HG02759 (cell line): ENCODE data around the gene CEACAM18.
A peak's percentile ranks its signal among the peaks of the same experiment; 100 is the strongest.

Experiments used
- ATAC-seq: cut with Tn5 transposase; IDR thresholded peaks from one replicate; pipeline ENCODE4 v1.9.1; 2021; ENCODE audit warnings: mild to moderate bottlenecking, moderate library complexity; ENCODE audit not compliant: unreplicated experiment

CEACAM18 gene

DNA sequence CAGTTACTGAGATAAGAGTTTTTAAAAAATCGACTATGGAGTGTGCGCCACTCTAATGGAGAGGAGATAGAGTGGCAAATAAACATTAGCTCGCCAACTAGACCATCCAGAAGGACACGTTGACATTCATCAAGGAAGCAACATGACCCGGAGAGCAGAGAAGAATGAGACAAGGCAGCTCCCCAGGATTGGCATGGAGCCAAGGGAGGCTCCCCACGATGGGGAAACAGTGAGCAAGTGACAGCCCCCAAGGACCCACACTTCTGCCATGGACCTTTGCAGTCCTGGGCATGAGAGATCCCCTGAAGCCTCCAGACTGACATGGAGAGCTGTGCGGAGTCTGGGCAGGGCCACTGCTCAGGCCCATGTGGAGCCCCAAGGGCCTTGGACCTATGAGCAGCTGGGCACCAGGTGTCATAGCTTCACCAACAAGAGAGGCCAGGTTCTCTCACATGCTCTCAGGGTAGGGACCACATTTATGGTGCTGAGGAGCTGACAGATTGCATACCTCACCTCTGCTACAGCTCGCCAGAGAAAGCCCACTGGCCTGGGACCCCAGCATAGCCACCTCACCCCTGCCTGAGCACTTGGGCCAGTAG, 46.4 kb downstream of the CEACAM18 start:
- no peak for ATAC-seq

DNA sequence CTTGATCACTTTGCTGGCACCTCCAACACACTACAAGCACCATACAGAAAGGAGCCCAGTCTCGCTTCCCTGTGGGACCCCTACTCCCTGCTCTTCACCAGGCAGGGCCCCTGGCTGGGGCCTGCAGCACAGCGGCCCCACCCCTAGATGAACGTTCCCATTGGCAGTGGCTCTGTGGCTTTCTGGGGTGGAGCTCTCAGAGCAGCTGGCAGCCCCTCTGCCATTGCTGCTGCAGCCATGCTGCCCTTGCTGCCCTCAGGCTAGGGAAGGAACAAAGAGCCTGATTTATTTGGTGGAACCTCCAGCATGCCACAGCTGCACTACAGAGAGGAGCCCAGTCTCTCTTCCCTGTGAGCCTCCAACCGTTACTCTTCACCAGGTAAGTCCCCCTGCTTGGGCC, 47.3 kb downstream of the CEACAM18 start:
- no peak for ATAC-seq

DNA sequence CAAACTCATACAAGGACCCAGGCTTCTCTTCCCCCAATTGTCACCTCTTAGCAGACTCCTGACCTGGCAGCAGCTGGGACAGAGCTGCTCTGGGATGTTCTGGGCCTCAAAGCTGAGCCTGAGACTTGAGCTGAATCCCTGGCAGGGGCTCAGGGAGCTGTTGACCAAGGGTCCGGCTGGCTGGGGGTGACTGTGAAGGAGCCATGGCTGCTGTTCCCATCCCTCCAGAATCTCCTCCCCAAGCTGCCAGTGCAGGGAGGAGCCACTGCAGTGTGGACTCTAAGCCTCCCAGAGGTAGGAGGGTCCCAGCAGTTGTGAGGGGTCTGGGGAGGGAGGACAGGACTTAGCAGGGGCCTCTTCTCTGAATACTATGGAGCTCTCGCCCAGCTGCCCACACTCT, 51.0 kb downstream of the CEACAM18 start:
- no peak for ATAC-seq

DNA sequence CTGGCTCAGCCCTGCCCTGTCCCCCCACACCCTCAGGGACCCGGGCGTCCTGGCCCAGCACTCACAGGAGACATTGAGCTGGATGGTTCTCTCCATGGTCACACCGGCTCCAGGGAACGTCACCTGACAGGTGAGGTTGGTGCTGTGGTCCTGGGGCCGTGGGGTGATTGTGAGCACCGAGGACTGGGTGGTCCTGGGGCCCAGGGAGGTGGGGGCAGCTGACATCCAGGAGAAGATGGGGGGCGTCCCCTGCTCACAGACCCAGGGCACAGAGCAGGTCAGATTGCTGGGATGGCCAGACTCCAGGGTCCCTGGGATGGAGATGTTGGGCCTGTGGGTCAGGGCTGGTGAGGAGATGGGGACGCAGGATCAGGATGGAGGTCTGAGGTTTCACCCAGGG, 52.3 kb downstream of the CEACAM18 start:
- ATAC-seq: no peak

DNA sequence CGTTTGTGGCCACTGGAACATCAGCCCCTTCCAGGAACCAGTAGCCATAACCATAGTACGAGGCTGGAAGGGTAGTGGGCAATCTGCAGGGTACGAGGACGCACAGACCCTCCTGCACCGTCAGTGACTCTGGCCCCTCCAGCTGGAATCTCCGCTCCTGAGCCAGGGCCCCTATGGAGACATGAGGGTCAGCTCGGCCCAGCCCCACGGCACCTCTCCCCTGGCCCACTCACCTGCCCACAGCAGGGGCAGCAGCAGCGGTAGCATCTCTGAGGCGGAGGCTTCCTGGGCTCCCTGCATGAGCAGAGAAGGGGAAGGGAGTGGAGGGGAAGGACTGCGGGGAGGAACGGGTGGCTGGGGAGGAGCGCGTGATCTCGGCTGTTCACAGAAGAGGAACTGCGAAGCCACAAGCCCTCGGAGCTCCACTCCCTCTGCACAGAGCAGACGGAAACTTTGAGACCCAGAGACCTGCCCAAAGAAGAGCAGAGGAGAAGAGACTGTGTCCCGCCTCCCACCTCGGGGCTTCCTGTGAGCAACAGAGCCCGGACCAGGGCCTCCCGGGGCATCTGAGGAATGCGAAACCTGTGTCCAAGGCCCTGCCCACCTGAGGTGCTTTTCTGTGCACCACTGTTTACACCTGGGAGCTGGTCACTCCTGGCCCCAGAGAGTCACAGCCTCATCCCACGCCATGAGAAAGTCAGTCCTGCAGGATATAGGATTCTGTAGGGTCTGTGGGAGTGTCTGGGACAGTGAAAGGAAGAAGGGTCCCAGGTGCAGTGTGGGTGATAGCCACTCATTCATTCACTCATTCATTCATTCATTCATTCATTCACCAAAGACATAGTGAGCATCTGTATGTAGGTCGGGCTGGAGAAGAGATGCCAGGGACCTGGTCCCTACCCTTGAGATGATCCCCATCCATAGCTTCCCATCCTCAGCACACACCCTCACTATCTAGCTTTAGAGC, 53.3 kb downstream of the CEACAM18 start, which contains the start of gene SIGLEC6:
TSS of gene SIGLEC6 (minus strand) at position 322 of the 967 bp plus-strand sequence. CDS start at position 300, 22 bp downstream.
- ATAC-seq: peak; percentile 80

DNA sequence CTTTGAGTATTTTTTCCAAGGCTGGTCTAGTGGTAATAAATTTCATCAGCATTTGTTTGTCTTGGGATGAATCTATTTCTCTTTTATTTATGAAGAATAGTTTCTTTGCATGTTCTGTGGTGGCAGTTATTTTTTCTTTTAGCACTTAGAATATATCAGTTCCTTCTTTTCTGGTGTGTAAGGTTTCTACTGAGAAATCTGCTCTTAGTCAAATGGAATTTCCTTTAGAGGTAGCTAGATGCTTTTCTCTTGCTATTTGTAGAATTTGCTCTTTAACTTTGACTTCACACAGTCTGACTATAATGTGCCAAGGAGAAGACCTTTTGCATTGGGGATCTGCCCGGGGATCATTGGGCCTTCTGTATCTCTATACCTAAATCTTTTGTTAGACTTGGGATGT, 57.2 kb downstream of the CEACAM18 start:
- ATAC-seq: no peak

DNA sequence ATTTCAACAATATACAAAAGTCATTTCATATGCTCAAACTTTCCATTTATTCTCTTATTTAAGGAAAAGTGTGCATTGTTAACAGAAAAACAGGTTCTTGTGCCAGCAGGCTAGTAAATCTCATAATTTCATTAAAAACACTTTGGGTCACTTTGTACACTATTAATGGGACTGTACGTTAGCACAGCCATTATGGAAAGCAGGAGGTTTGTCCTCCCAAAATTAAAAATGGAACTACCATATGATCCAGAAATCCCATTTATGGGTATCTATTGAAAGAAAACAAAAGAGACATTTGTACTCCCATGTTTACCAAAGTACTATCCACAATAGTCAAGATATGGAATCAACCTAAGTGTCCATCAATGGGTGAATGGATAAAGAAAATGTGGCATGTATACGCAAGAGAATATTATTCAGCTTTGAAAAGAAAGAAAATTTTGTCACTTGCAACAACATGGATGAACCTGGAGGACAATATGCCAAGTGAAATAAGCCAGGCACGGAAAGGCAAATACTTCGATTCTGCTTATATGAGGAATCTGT, 61.6 kb downstream of the CEACAM18 start:
- ATAC-seq: no peak
